Neutrophil (primary cell): ENCODE results near the gene FKBP15.
"Not testable (repeated sequence)": the region's sequence is repeated elsewhere in the genome, so short reads cannot be mapped to it uniquely, and the experiment has no call there.

ENCODE experiments used
- H3K27ac ChIP-seq: fragments of 200-600 bp; sonication (generic); 2 replicates; pipeline ENCODE4 v1.5.1; 2016; ENCODE audit warnings: mild to moderate bottlenecking, moderate library complexity
- H3K27me3 ChIP-seq: fragments of 200-600 bp; sonication (generic); 2 replicates; pipeline ENCODE4 v1.6.0; 2016; ENCODE audit warnings: mild to moderate bottlenecking
- H3K36me3 ChIP-seq: fragments of 200-600 bp; sonication (generic); 2 replicates; pipeline ENCODE4 v1.5.1; 2017
- H3K4me1 ChIP-seq, 2 experiments: fragments of 200-600 bp in 1 of 2; sonication (generic) in 1 of 2; 1 replicate in 1 of 2; 2 replicates in 1 of 2; pipeline versions ENCODE4 v1.5.1 to v1.6.1; 2013 to 2016; ENCODE audit warnings: low read depth in 1 of 2, low read length in 1 of 2, mild to moderate bottlenecking in 1 of 2, moderate library complexity in 1 of 2; ENCODE audit not compliant: control insufficient read depth in 1 of 2, insufficient read depth in 1 of 2
- H3K4me3 ChIP-seq, 2 experiments: fragments of 200-600 bp in 1 of 2; sonication (generic) in 1 of 2; 1 replicate in 1 of 2; 2 replicates in 1 of 2; pipeline ENCODE4 v1.5.1; 2013 to 2016; ENCODE audit warnings: low read depth in 1 of 2, low read length in 1 of 2, mild to moderate bottlenecking in 1 of 2, moderate library complexity in 1 of 2
- H3K9me3 ChIP-seq: fragments of 200-600 bp; sonication (generic); 2 replicates; pipeline ENCODE4 v1.5.1; 2016
- TF ChIP-seq, protein P1 (sequence below): fragments of 200-600 bp; sonication (generic); IDR thresholded peaks from 2 replicates; pipeline ENCODE4 v1.5.1; 2016; ENCODE audit warnings: antibody characterized with exemption

The FKBP15 gene

DNA sequence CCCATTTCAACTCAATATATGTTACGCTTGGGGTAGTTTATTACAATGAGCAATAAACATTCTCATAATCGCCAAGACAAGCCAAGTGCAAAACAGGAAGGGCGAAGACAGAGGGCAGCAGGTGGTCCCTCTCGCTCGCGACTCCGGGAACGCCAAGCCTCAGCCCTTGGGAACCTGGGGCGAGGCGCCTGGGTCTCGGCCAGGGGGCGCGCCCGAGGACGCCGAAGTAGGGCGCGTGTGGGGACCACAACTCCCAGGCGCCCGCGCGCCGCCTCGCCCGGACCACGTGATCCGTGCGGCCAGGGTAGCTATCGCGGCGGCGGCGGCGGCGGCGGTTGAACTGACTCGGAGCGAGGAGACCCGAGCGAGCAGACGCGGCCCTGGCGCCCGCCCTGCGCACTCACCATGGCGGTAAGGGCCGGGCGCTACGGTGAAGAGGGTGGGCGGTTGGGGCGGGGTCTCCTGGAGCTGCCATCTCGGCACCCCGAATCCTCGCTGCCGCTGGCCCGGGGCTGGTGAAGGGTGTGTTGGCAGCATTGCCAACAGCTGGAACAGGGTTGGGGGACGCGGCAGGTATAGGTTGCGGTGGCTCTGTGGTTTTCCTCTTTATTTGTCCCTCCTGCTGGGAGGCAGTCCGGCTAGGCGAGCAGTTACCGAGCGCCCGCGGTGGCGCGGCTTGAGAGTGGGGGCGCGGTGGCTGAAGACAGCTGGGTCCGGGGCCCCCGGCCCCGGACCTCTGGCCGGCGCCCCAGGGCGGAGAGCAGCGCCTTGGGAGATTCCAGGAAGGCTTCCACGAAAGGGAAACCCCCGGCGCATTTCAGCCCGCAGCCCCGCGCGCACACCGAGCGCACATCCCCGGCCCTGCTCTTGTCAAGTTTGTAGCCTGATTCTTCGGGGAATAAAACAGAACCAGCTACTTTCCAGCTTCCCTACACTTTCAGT, 70.1 kb downstream of the FKBP15 start, which contains the start of gene SLC31A2:
Gene SLC31A2 (plus strand): TSS at position 338 of the 942 bp plus-strand sequence. CDS start 68 bp downstream, at position 406.
- peaks cover 50 to 54% of the 10 kb centered on the region in 2 experiments for H3K4me1 ChIP-seq
- H3K27ac ChIP-seq, result peak within 1 kb of the TSS; percentile 94
- peaks cover 3% of the 10 kb centered on the region for H3K27me3 ChIP-seq
- H3K9me3 ChIP-seq, result no peaks in the 10 kb centered on the region
- H3K36me3 ChIP-seq, result peaks cover 9% of the 10 kb centered on the region
- peak within 1 kb of the TSS; percentile 68 to 98 for H3K4me3 ChIP-seq
- TF ChIP-seq, protein P1, sequence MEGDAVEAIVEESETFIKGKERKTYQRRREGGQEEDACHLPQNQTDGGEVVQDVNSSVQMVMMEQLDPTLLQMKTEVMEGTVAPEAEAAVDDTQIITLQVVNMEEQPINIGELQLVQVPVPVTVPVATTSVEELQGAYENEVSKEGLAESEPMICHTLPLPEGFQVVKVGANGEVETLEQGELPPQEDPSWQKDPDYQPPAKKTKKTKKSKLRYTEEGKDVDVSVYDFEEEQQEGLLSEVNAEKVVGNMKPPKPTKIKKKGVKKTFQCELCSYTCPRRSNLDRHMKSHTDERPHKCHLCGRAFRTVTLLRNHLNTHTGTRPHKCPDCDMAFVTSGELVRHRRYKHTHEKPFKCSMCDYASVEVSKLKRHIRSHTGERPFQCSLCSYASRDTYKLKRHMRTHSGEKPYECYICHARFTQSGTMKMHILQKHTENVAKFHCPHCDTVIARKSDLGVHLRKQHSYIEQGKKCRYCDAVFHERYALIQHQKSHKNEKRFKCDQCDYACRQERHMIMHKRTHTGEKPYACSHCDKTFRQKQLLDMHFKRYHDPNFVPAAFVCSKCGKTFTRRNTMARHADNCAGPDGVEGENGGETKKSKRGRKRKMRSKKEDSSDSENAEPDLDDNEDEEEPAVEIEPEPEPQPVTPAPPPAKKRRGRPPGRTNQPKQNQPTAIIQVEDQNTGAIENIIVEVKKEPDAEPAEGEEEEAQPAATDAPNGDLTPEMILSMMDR, result peak; percentile 44

GRCh38 chr9:113149561-113149960, 71.5 kb downstream of the FKBP15 start:
- H3K9me3 ChIP-seq, H3K4me3 ChIP-seq, H3K36me3 ChIP-seq, H3K27ac ChIP-seq: not testable (repeated sequence)
- peaks cover 17% of the 10 kb centered on the region for H3K27me3 ChIP-seq
- peaks cover 36 to 41% of the 10 kb centered on the region in 2 experiments for H3K4me1 ChIP-seq

- Histone ChIP-seq H3K27me3 (peaks cover 18% of the 10 kb centered on the region), H3K27ac (no peak overlapping the region), H3K9me3 (no peaks in the 10 kb centered on the region), H3K4me1 (peaks cover 30 to 34% of the 10 kb centered on the region in 2 experiments), H3K36me3 (peaks cover 9% of the 10 kb centered on the region), H3K4me3 (no peak overlapping the region)
- TF ChIP-seq, protein P1, result no peak
These were observed 72.1 kb downstream of the FKBP15 start for GRCh38 chr9:113148781-113149510.

GRCh38 chr9:113148372-113148705, 72.7 kb downstream of the FKBP15 start:
- TF ChIP-seq, protein P1, result no peak
- H3K36me3 ChIP-seq, result peaks cover 7% of the 10 kb centered on the region
- H3K9me3 ChIP-seq, result no peaks in the 10 kb centered on the region
- H3K27ac ChIP-seq, result no peak overlapping the region
- H3K4me1 ChIP-seq, result peaks cover 24 to 28% of the 10 kb centered on the region in 2 experiments
- H3K27me3 ChIP-seq, result peaks cover 24% of the 10 kb centered on the region
- no peak overlapping the region for H3K4me3 ChIP-seq

GRCh38 chr9:113143432-113144227, 77.4 kb downstream of the FKBP15 start:
- Histone ChIP-seq H3K9me3 (no peaks in the 10 kb centered on the region), H3K4me3 (no peak overlapping the region), H3K27me3 (peaks cover 45% of the 10 kb centered on the region), H3K4me1 (no peaks in the 10 kb centered on the region), H3K27ac (no peak overlapping the region), H3K36me3 (no peaks in the 10 kb centered on the region)
- TF ChIP-seq, protein P1, result no peak

- not testable (repeated sequence) for H3K4me1 ChIP-seq, H3K36me3 ChIP-seq, H3K9me3 ChIP-seq, H3K4me3 ChIP-seq, H3K27ac ChIP-seq
- H3K27me3 ChIP-seq, result peaks cover 63% of the 10 kb centered on the region
These were observed 80.2 kb downstream of the FKBP15 start for GRCh38 chr9:113140896-113141295.
